GM19468 (cell line): Measurements from ENCODE around the gene USP9X.
A peak's percentile ranks its signal among the peaks of the same experiment; 100 is the strongest.
"Not testable (repeated sequence)": the region's sequence is repeated elsewhere in the genome, so short reads cannot be mapped to it uniquely, and the experiment has no call there.

Experiments used
- ATAC-seq: cut with Tn5 transposase; IDR thresholded peaks from one replicate; pipeline ENCODE4 v1.9.1; 2021; ENCODE audit warnings: mild to moderate bottlenecking, moderate library complexity, moderate number of reproducible peaks; ENCODE audit not compliant: unreplicated experiment; ENCODE audit errors: extremely low read depth

USP9X gene

DNA sequence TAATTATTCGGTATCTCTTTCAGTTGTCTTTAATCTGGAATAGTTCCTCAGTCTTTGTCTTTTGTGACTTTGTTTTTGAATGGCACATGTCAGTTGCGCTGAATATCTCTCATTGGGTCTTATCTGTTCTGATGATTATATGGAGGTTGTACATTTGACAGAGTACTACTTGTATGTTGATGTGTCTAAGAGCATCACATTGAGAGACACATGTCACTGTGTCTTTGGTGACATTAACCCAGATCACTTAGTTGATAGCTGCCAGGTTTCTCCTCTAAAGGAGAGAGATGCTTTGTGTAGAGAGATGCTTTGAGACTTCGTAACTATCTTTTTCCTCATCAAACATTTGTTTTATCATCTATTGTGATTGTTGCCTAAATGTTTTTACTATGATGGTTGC, 92.1 kb downstream of the USP9X start:
- ATAC-seq, result no peak

DNA sequence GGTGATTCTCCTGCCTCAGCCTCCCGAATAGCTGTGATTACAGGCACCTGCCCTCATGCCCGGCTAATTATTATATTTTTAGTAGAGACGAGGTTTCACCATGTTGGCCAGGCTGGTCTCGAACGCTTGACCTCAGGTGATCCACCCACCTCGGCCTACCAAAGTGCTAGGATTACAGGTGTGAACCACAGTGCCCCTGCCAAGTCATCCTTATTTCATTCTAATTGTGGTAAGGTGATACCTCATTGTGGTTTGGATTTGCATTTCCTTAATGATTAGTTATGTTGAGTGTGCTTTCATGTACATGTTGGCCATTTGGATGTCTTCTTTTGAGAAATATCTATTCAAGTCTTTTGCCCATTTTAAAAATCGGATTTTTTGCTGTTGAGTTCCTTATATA, 93.0 kb downstream of the USP9X start:
- no peak for ATAC-seq

DNA sequence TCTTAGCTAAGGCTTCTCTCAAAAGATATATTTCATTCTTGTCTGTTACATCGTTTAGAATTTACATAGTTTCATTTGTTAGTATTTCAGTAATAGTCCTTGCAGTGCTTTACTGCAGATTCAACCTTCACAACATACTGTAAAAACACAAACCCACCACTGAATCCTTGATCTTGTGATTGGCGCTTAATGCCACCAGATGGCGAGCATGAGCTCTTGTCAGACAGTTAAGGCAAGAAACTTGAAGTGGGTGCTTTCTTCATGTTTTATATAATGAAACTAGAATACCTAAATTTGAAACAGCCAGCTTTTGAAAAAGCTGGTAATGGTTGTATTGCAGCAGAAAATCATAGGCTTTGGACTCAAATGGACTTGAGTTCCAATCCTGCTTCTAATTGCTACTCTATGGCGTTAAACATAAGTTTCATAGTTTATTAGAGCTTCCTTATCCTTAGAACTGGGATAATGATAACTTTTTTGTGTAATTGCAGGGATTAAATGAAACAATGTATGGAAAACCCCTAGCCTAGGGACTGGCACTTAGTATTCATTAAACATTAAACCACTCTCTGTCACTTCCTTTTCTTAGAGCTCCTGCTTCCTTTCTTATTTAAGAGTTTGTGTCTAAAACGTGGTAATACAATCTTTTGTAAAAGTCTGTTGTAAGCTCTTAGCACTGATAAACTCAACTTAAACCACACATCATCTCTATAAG, 95.1 kb downstream of the USP9X start:
- peak; percentile 44 for ATAC-seq

DNA sequence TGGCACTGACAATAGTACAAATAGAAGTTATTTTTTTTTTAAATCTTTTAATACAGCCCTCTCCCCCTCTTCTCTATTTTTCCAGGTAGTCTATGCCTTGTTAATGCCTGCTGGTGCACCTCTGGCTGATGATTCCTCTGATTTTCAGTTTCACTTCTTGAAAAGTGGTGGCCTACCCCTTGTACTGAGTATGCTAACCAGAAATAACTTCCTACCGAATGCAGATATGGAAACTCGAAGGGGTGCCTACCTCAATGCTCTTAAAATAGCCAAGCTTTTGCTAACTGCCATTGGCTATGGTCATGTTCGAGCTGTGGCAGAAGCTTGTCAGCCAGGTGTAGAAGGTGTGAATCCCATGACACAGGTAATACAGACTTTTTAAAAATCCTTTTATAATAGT, 99.1 kb downstream of the USP9X start:
- no peak for ATAC-seq

DNA sequence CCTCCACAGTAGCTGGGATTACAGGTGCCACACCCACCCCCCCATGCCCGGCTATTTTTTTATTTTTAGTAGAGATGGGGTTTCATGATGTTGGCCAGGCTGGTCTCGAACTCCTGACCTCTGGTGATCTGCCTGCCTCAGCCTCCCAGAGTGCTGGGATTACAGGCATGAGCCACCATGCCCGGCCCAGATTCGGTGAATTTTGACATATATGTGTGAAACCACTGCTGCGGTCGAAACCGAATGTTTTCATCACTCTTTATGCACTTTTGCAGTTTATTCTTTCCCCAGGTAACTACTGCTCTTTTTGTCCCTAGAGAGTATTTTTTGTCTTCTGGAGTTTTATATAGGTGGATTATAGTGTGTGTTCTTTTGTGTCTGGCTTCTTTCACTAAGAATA, 101.7 kb downstream of the USP9X start:
- ATAC-seq, result not testable (repeated sequence)

DNA sequence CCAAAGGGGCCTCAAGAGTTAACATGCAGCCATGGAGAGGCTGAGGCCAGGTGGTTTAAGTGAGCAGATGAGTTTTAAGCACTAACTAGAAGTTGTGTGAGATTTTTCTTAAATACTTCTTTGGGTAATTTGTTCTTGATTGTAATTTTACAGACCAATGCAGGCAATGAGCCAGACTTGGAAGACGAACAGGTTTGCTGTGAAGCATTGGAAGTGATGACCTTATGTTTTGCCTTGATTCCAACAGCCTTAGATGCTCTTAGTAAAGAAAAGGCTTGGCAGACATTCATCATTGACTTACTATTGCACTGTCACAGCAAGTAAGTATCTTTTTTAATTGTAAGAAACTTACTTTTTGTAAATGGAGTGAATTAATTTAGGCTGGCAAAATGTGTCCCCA, 103.9 kb downstream of the USP9X start:
- ATAC-seq, result no peak

DNA sequence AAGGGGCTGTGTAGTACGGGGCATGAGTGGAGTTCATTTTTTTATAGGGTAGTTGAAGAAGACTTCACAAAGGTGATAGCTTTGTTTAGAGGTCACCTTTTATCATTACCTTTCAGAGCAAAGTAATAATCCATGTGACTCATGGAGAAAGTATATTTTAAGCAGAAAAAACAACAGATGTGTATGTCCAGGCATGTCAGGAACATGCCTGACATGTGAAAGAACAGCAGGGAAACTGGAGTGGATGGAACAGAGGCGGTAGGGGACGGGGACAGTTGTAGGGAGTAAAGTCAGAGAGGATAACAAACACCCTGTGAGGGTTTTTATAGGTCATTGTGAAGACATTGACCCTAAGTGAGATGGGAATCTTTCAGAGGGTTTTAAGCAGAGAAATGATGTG, 107.6 kb downstream of the USP9X start:
- ATAC-seq, result no peak

DNA sequence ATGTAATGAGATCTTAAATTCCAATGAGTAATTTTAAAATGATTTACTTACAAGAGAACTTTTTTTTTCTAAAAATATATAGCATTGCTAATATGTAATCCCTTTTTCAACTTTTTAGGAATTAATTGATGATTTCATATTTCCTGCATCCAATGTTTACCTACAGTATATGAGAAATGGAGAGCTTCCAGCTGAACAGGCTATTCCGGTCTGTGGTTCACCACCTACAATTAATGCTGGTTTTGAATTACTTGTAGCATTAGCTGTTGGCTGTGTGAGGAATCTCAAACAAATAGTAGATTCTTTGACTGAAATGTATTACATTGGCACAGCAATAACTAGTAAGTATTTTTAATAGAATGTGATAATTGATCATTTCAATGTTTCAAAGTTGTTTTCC, 113.2 kb downstream of the USP9X start:
- no peak for ATAC-seq

DNA sequence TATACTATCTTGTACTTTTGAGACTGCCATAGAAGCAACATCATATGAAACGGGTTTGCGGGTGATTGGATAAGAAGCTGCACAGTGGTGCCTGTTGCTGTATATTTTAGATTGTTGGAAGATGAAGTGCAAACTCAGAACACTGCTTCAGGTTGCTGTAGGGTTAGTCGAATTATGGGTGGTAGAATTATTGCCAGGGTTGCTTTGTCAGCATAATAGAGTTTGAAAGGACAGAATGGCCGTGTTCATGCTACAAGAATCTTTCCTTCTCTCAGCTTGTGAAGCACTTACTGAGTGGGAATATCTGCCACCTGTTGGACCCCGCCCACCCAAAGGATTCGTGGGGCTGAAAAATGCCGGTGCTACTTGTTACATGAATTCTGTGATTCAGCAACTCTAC, 115.5 kb downstream of the USP9X start:
- no peak for ATAC-seq

DNA sequence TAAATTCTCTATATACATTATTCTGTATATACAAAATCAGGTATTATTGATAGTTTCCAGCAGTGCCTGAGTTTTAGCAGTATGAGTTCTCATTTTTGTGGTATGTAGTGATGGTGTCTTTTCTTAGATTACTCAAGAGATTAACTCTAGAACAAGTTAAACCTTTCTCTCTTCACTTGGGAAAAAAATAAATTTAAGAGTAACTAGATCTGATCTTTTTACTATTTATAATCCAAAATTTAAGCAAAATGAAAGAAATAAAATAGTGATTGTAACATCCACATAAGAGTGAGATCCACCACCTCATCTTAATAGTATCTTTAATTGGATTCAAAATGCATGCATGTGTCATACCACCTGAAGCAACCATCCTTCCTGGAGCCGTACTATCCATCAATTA, 124.6 kb downstream of the USP9X start:
- ATAC-seq, result no peak

DNA sequence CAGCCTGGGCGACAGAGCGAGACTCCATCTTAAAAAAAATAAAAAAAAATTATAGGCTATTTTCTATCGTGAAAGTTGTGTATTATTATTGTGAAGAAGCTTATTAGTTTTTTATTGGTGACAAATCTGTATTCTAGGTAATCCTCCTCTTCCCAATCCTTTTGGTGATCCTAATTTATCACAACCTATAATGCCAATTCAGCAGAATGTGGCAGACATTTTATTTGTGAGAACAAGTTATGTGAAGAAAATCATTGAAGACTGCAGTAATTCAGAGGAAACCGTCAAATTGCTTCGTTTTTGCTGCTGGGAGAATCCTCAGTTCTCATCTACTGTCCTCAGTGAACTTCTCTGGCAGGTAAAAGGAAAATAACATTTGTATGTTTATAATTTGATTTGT, 139.4 kb downstream of the USP9X start:
- no peak for ATAC-seq

DNA sequence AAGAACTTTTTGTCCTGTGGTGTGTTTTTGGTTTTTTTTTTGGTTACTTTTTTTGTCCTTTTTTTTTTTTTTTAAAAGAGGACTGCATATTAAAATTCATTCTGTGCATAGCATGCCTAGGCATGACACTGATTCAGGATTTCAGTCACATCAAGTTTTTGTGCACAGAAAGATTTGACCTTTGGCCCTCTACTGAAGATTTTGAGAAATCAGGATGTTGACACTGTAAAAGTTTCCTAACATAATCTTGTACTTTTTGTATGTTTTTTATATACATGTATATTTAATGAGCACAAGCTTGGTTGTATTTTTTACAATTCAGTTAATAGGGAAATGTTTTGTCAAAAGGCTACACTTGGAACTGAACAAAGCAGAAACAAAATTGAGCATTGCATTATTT, 148.7 kb downstream of the USP9X start:
- ATAC-seq, result no peak

DNA sequence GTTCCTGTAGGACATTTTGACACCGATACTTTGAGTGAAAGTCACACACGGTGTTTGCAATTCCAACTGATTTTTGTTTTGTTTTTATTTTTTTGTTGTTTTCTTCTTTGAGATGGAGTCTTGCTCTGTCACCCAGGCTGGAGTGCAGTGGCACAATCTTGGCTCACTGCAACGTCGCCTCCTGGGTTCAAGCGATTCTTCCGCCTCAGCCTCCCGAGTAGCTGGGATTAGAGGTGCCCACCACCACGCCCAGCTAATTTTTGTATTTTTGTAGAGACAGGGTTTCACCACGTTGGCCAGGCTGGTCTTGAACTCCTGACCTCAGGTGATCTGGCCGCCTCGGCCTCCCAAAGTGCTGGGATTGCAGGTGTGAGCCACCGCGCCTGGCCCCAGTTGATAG, 149.2 kb downstream of the USP9X start:
- not testable (repeated sequence) for ATAC-seq

DNA sequence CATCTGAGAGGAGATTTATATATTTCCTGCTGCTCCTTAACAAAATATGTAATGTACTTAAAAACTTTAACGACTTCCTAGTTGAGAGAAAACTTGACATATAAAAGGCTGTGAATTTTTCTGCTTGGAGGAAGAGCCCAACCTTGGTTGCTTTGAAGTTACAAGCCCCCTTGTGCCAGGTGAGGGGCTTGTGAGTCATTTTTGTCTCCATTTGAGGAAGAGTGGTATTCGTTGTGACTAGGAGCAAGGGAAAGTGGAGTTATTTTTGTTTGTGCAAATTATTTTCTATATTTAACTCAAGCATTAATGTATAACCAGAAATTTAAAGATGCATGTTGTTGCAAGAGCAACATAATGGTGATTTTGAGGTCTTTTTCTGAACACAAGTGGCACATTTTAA, 149.7 kb downstream of the USP9X start:
- ATAC-seq, result no peak

DNA sequence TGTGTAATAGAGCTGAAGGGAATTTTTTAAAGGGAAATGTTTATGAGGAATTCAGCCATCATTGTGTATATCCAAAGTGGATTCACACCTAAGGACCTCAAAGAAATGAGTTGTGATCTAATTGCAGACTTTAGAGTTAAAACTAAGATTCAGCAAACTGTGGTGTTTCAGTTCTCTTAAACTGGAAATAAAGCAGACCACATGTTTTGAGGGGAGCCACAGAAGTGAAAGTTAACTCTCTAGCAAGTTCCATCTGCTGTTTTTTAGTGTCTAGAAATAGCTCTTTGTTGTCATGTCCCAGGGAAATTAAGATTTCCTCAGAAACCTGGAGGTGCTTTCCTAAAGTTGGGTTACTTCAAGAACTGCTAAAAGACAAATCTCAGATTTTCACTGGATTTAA, 151.4 kb downstream of the USP9X start:
- peak; percentile 41 for ATAC-seq

DNA sequence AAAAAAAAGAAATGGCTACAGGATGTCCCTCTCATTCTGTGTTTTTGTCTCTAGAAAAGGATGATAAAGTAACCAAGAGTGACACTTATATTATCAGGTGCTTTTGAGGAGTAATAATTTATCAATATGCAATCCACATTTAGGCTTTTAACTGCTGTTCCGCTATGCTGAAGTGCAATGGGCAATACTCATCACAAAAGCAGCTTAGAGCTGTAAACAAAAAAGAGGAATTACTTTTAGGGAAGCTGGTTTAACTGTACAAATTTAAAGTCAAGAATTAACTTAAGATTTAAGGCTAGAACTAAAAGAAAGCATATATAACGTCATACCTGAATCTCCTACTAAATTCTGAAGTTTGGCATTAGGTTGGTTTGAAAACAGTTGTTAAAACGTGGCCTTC, 155.3 kb downstream of the USP9X start:
- ATAC-seq, result no peak

DNA sequence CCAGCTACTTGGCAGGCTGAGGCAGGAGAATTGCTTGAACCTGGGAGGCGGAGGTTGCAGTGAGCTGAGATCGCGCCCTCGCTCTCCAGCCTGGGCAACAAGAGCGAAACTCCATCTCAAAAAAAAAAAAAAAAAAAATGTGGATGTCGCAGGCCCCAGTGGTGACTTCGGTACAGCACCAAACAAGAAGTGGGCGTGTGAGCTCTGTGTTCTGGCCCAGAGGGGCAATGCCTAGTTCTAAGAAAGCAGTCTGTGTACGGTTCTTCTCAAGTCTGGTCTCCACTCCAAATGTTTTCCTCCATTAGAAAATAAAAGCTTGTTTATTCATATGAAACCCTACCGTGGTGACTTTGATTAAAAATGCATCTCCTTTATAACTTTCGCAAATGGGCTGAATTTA, 156.7 kb downstream of the USP9X start:
- ATAC-seq, result no peak

DNA sequence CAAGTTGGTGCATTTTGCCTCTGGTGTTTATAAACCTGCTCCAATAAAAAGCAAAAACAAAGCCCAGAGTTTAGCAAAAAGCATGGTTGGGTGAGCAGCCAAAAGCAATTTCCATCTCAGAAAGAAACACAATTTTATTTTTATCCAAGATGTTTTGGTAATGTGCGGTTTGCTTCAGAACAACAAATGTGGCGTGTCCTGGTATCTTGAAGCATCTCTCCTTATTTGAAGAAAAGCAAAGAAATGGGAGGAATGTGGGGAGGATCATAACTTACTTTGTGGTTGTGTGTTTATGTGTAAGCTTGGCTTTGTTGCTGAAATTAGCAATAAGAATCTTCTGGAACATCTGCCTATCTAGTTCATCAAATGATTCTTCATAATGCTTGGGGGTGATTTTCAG, 160.4 kb downstream of the USP9X start:
- ATAC-seq, result no peak

DNA sequence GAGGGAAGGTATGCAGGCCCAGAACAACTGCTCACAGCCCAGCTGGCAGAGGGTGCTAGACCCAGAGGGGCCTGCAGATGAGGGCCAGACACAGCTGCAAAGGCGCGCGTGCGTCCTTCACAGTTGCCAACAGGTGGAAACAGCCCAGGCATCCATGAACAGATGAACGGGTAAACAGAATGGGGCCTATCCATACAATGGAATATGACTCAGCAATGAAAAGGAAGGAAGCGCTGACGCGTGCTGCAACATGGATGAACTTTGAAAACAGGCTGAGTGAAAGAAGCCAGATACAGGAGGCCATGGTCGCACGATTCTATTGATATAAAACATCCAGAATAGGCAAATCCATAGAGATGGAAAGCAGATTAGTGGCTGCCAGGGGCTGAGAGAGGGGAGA, 165.6 kb downstream of the USP9X start:
- no peak for ATAC-seq

DNA sequence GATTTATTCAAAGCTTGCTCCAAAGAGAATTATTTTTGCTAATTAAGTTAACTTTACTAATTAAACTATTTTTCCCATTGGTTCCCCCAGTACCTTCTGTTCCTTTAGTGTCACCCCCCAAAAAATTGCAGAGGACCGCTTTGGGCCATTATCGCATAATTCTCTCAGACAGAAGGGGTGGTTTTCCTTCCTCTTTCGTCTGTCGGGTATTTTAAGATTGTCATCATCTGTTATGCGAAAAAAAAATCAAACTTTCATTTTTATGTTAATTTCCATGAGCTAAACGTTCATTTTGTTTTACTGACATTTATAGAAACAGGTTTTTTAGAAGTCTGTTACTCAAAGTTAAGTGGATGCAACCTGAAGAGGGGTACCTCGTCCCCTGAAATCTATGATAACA, 172.6 kb downstream of the USP9X start:
- no peak for ATAC-seq

DNA sequence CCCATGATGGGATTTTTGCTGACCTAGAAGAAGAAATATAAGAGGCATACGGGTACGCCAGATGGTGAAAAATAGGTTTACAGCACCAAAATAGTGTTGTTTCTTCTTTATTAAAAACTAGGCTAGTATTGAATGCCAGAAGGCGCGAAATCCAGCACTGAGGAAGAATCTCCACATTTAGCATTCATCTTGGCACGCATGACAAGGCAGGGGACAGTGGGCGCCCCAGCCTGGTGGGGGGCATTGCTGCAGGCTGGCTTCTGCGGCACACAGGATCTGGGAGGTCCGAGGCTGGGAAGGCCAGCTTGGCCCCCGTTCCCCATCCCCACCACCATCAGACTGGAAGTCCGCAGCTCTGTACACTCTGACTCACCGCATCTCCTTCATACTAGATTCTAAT, 173.0 kb downstream of the USP9X start:
- ATAC-seq, result no peak

DNA sequence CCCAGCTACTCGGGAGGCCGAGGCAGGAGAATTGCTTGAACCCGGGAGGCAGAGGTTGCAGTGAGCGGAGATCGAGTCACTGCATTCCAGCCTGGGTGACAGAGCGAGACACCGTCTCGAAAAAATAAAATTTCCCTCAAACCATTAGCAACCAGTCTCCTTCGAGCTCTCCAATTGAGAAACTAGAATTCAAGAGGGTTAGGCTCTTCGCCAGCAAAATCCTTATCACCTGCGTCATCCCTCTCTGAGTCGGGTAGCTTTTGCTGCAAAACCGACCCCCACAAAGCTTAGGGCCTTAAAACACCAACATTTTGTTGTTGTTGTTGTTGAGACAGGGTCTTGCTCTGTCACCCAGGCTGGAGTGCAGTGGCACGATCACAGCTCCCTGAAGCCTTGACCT, 173.6 kb downstream of the USP9X start:
- no peak for ATAC-seq

DNA sequence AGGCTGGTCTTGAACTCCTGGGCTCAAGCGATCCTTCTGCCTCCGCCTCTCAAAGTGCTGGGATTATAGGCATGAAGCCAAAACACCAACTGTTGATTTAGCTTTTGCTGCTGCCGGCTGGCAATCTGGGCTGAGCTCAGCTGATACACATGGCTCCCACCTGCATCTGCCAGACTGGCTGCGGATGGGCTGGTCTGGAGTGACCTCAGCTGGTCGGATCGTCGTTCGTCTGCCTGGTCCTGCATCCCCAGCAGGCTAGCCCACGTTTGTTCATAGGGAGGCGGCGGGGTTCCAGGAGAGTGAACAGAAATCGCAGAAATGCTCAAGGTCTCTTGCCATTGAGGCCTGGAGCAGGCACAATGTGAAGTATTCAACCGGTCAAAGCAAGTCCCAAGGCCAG, 174.3 kb downstream of the USP9X start:
- ATAC-seq, result no peak
